ENCODE results near the gene VAC14.

Gene VAC14

GRCh38 chr16:70692873-70693671 is 107.9 kb downstream of the VAC14 start:
- H3K27ac ChIP-seq, result no peak overlapping the region
- TF ChIP-seq, protein P1, sequence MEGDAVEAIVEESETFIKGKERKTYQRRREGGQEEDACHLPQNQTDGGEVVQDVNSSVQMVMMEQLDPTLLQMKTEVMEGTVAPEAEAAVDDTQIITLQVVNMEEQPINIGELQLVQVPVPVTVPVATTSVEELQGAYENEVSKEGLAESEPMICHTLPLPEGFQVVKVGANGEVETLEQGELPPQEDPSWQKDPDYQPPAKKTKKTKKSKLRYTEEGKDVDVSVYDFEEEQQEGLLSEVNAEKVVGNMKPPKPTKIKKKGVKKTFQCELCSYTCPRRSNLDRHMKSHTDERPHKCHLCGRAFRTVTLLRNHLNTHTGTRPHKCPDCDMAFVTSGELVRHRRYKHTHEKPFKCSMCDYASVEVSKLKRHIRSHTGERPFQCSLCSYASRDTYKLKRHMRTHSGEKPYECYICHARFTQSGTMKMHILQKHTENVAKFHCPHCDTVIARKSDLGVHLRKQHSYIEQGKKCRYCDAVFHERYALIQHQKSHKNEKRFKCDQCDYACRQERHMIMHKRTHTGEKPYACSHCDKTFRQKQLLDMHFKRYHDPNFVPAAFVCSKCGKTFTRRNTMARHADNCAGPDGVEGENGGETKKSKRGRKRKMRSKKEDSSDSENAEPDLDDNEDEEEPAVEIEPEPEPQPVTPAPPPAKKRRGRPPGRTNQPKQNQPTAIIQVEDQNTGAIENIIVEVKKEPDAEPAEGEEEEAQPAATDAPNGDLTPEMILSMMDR (IDR thresholded peaks at IDR 0.05), result no peak
- no peak for TF ChIP-seq ZFX (IDR thresholded peaks at IDR 0.05; ENCODE audit: borderline replicate concordance)

DNA sequence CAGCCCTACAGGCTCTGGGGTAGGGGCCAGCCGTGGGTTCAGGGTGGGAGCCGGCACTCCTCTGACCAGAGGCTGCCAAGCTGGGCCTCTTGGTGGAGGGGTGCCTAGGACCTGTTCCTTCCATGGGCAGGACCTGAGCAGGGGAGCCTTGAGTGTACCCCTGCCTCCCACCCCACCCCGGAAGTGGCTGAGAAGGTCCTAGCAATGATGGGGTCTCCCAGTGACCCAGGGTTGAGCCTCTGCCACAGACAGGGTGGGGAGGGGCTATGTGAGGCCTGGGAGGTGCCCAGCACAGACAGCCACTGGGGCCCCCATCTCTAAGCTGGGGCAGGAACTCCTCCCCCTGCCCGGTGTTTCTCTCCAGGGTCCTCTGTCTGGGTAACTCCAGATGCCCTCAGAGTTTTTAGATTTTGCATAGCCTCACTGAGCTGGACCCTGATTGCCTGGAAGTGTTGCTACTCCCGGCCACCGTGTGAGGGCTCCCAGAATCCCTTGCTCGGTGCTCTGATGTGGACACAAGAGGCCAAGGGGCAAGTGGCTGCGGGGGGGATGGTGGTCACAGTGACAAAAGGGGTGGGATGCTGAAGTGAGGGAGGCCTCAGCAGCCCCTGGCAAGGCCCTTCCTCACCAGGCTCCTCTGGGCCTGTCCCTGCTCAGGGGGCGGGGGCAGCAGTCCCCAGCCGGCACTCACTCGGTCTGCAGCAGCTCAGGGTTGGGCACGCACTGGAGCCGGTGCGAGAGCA is 108.7 kb downstream of the VAC14 start:
- no peak overlapping the region for H3K27ac ChIP-seq
- no peak for TF ChIP-seq ZFX (IDR thresholded peaks at IDR 0.05; ENCODE audit: borderline replicate concordance)
- TF ChIP-seq, protein P1 (IDR thresholded peaks at IDR 0.05), result no peak

- no peak for TF ChIP-seq ZFX (IDR thresholded peaks at IDR 0.05; ENCODE audit: borderline replicate concordance)
- TF ChIP-seq, protein P1 (IDR thresholded peaks at IDR 0.05), result no peak
- no peak overlapping the region for H3K27ac ChIP-seq
These were observed 109.5 kb downstream of the VAC14 start for GRCh38 chr16:70691223-70692129.

- no peak for TF ChIP-seq ZFX (IDR thresholded peaks at IDR 0.05; ENCODE audit: borderline replicate concordance)
- no peak overlapping the region for H3K27ac ChIP-seq
These were observed 110.7 kb downstream of the VAC14 start for GRCh38 chr16:70689970-70690891.

DNA sequence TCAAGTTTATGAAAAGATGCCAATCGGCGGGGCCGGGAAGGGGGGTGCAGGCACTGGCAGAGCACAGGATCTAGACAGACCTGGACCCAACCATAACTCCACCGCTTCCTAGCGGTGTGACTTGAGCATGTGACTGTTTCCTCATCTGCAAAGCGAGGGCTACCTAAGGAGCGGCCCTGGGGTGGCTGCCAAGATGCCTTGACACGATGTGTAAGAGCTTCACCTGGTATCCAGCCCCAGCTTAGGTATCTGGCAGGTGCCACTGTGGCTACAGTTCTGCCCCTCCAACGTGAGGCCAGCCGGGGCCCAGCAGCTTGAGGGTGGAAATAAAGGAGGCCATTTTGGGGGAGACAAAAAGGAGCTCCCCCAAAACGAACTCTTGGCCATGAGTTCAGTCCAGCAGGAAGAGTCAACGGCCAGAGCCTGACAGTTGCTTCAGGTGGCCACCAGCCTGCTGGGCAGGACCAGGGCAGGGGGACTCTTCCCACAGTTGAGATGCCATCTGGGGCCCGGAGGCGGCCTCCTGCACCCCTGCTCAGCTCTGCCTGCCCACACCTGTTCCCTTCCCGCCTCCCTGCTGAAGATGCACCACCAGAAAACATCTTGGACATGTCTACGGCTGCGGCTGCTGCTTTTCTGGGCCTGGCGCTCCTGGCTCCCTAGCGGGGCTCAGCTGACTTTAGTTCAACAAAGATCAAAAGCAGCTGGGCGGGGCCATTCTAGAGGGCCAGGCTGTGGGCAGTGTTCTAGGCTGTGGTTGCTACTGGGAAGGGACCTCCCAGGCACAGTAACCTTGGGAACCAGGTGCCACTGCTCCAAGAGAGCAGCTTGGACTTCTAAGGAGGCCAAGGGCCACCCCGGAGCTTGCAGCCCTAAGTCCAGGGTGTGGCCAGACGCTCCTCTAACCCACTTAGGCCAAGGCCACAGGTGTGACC is 111.7 kb downstream of the VAC14 start:
- H3K27ac ChIP-seq, result no peak overlapping the region
- TF ChIP-seq, protein P1 (IDR thresholded peaks at IDR 0.05), result no peak
- no peak for TF ChIP-seq ZFX (IDR thresholded peaks at IDR 0.05; ENCODE audit: borderline replicate concordance)

GRCh38 chr16:70688246-70688742 is 112.7 kb downstream of the VAC14 start:
- TF ChIP-seq, protein P1 (IDR thresholded peaks at IDR 0.05), result no peak
- TF ChIP-seq ZFX (IDR thresholded peaks at IDR 0.05; ENCODE audit: borderline replicate concordance), result no peak
- H3K27ac ChIP-seq, result 0 out of 2 replicates have a peak overlapping the region, but pooled peaks have one; percentile 81
